Measurements from ENCODE around the gene ATP6V0A4. TPM values are rescaled to one million over a fixed set of nuclear protein-coding genes. Genes with fewer than 3 reads are reported as not detected.
"Not testable (repeated sequence)": the region's sequence is repeated elsewhere in the genome, so short reads cannot be mapped to it uniquely, and the experiment has no call there.

Gene ATP6V0A4
- polyA plus RNA-seq, 1 experiment: not detected

DNA sequence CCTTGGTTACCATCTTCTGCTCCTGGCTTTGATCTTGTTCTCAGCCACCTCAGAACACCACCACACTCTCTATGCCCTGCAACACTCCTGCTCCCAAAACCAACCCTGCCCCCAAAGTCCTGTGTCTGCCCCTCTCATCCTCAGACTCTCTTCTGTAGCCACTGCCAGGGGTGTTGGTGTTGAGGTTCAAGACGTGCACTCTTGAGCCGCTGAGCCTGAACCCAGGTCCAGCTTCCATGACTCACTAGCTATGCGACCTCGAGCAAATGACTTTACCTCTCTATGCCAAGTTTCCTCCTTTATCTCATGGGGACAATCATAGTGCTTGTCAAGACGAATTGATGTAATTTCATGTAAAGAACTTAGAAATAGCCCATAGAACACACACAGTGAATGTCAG lies 840 bp upstream of the ATP6V0A4 start:
- CTCF ChIA-PET: no interaction called here
- TF ChIP-seq, protein P1, sequence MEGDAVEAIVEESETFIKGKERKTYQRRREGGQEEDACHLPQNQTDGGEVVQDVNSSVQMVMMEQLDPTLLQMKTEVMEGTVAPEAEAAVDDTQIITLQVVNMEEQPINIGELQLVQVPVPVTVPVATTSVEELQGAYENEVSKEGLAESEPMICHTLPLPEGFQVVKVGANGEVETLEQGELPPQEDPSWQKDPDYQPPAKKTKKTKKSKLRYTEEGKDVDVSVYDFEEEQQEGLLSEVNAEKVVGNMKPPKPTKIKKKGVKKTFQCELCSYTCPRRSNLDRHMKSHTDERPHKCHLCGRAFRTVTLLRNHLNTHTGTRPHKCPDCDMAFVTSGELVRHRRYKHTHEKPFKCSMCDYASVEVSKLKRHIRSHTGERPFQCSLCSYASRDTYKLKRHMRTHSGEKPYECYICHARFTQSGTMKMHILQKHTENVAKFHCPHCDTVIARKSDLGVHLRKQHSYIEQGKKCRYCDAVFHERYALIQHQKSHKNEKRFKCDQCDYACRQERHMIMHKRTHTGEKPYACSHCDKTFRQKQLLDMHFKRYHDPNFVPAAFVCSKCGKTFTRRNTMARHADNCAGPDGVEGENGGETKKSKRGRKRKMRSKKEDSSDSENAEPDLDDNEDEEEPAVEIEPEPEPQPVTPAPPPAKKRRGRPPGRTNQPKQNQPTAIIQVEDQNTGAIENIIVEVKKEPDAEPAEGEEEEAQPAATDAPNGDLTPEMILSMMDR (IDR thresholded peaks at IDR 0.05; ENCODE audit: low read depth, low read length): no peak
- Histone ChIP-seq H3K9me3 (ENCODE audit: control insufficient read depth, insufficient read depth, low read length) (0 out of 2 replicates have a peak, but pooled peaks cover 3% of the 10 kb centered on the region), H3K27ac (ENCODE audit: low read depth, low read length) (no peak overlapping the region), H3K27me3 (ENCODE audit: control insufficient read depth, insufficient read depth, low read length) (peaks cover 6% of the 10 kb centered on the region), H3K4me3 (ENCODE audit: low read depth, low read length) (no peak overlapping the region)
- DNase-seq (ENCODE audit: low read depth, low spot score): no peak
- POLR2A ChIA-PET: no interaction called here

DNA sequence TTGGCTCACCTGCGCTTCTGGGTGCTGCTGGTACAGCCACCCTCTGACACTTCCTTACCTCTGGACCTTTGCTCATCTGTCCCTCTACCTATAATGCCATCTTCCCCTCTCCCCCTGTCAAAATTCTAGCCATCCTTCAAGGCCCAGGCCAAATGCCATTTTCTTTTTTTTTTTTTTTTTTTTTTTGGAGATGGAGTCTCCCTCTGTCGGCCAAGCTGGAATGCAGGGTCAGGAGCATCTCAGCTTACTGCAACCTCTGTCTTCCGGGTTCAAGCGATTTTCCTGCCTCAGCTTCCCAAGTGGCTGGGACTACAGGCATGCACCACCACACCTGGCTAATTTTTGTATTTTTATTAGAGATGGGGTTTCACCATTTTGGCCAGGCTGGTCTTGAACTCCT lies 950 bp downstream of the ATP6V0A4 start:
- H3K4me3 ChIP-seq (ENCODE audit: low read depth, low read length); H3K27ac ChIP-seq (ENCODE audit: low read depth, low read length); DNase-seq (ENCODE audit: low read depth, low spot score); POLR2A ChIA-PET; H3K9me3 ChIP-seq (ENCODE audit: control insufficient read depth, insufficient read depth, low read length); H3K27me3 ChIP-seq (ENCODE audit: control insufficient read depth, insufficient read depth, low read length): not testable (repeated sequence)
- CTCF ChIA-PET: interaction anchor here (0.6 kb wide), 1 partner anchor 11 kb away, joined by 3 read pairs; no protein-coding TSS in a partner anchor

DNA sequence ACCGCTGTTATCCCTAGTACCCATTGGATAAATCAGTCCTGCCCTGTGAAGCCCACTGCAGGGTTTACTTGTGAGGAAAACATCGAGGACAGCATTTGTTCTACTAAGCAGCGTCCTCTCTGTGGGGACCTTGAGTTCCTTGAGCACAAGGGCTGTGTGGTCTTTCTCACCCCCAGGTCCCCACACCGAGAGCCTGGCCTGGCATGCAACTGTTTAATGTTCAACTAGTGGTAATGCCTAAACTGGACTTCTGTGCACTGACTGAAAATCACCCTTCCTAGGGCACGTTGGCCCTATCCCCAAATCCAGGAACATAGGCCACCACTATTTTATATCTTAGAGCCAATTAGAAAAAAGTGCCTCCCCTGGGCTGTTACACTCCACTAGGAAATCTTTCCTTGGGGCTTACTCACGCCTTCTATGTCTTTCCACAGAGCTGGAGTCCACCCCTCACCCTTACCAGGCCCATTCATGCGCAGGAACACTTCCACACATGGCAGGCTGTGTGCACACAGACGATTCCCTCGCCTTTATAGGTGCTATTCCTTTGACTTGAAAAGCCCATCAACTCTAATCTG lies 1.9 kb downstream of the ATP6V0A4 start:
- Histone ChIP-seq H3K27ac (ENCODE audit: low read depth, low read length) (no peak overlapping the region), H3K9me3 (ENCODE audit: control insufficient read depth, insufficient read depth, low read length) (no peaks in the 10 kb centered on the region), H3K27me3 (ENCODE audit: control insufficient read depth, insufficient read depth, low read length) (peaks cover 6% of the 10 kb centered on the region), H3K4me3 (ENCODE audit: low read depth, low read length) (no peak overlapping the region)
- DNase-seq (ENCODE audit: low read depth, low spot score): no peak
- ChIA-PET POLR2A (no interaction called here), CTCF (no interaction called here)
- TF ChIP-seq, protein P1 (IDR thresholded peaks at IDR 0.05; ENCODE audit: low read depth, low read length): no peak

- ChIA-PET CTCF (interaction anchor here (1.2 kb wide), 1 partner anchor 47 kb away, joined by 3 read pairs; no protein-coding TSS in a partner anchor), POLR2A (no interaction called here)
- H3K27ac ChIP-seq (ENCODE audit: low read depth, low read length): no peak overlapping the region
- TF ChIP-seq, protein P1 (IDR thresholded peaks at IDR 0.05; ENCODE audit: low read depth, low read length): no peak
- no peaks in the 10 kb centered on the region for H3K27me3 ChIP-seq (ENCODE audit: control insufficient read depth, insufficient read depth, low read length)
- no peaks in the 10 kb centered on the region for H3K9me3 ChIP-seq (ENCODE audit: control insufficient read depth, insufficient read depth, low read length)
- H3K4me3 ChIP-seq (ENCODE audit: low read depth, low read length): no peak overlapping the region
- DNase-seq (ENCODE audit: low read depth, low spot score): no peak
Measured at GRCh38 chr7:138785587-138786437, 12.2 kb downstream of the ATP6V0A4 start.

DNA sequence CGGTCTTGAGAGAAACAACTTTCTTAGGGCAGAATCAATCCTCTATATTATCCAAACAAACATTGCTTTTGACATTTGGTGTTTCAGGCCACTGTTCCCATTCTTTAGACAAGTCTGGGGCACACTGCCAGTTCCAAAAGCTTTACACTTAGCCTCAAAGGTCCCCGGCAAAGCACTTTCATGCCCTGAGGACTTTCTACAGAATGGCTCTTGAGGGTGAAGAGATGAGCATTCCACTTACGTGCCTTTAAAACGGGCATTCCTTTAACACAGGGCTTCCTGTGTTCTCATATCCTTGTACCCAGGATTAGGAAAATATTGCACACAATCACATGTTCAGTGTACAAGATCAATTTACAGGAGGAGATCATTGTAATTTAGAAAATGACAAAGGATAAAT lies 13.3 kb downstream of the ATP6V0A4 start:
- ChIA-PET CTCF (interaction anchor here (1.2 kb wide), 1 partner anchor 46 kb away, joined by 3 read pairs; no protein-coding TSS in a partner anchor), POLR2A (no interaction called here)
- H3K4me3 ChIP-seq (ENCODE audit: low read depth, low read length): no peak overlapping the region
- H3K9me3 ChIP-seq (ENCODE audit: control insufficient read depth, insufficient read depth, low read length): no peaks in the 10 kb centered on the region
- H3K27ac ChIP-seq (ENCODE audit: low read depth, low read length): no peak overlapping the region
- TF ChIP-seq, protein P1 (IDR thresholded peaks at IDR 0.05; ENCODE audit: low read depth, low read length): no peak
- no peak for DNase-seq (ENCODE audit: low read depth, low spot score)
- no peaks in the 10 kb centered on the region for H3K27me3 ChIP-seq (ENCODE audit: control insufficient read depth, insufficient read depth, low read length)
